ENCODE data around the gene EXOC6. TPM values are rescaled to one million over a fixed set of nuclear protein-coding genes. Genes with fewer than 3 reads are reported as not detected.
"Not testable (repeated sequence)": the region's sequence is repeated elsewhere in the genome, so short reads cannot be mapped to it uniquely, and the experiment has no call there.

Gene EXOC6
- total RNA-seq, 3 donors from 2014 or later: 7.0 to 26.1 (median 16.1) TPM

GRCh38 chr10:92901819-92902251 is 53.5 kb downstream of the EXOC6 start:
- Histone ChIP-seq H3K27ac (no peak overlapping the region), H3K27me3 (no peaks in the 10 kb centered on the region), H3K9me3 (no peaks in the 10 kb centered on the region), H3K36me3 (no peaks in the 10 kb centered on the region), H3K4me3 (no peak overlapping the region), H3K4me1 (no peaks in the 10 kb centered on the region)
- intact Hi-C loops (cut with DNase I; ENCODE audit: low total_unique reads): no loop called here
- TF ChIP-seq POLR2A (IDR thresholded peaks at IDR 0.05): no peak
- no peak for TF ChIP-seq CTCF (IDR thresholded peaks at IDR 0.05)
- TF ChIP-seq POLR2AphosphoS5 (IDR thresholded peaks at IDR 0.05): no peak
- DNase-seq (ENCODE audit: low spot score in 2 of 2): no peak

- Histone ChIP-seq H3K27ac (no peak overlapping the region), H3K4me1 (no peaks in the 10 kb centered on the region), H3K4me3 (no peak overlapping the region), H3K27me3 (no peaks in the 10 kb centered on the region), H3K9me3 (no peaks in the 10 kb centered on the region), H3K36me3 (no peaks in the 10 kb centered on the region)
- intact Hi-C loops (cut with DNase I; ENCODE audit: low total_unique reads): no loop called here
- TF ChIP-seq POLR2AphosphoS5 (IDR thresholded peaks at IDR 0.05) (no peak), POLR2A (IDR thresholded peaks at IDR 0.05) (no peak), CTCF (IDR thresholded peaks at IDR 0.05) (no peak)
- no peak for DNase-seq (ENCODE audit: low spot score in 2 of 2)
These were observed 55.3 kb downstream of the EXOC6 start for GRCh38 chr10:92903633-92904032.

- Histone ChIP-seq H3K4me3 (no peak overlapping the region), H3K9me3 (no peaks in the 10 kb centered on the region), H3K27ac (no peak overlapping the region), H3K36me3 (no peaks in the 10 kb centered on the region), H3K4me1 (no peaks in the 10 kb centered on the region), H3K27me3 (no peaks in the 10 kb centered on the region)
- TF ChIP-seq POLR2A (IDR thresholded peaks at IDR 0.05): no peak
- TF ChIP-seq POLR2AphosphoS5 (IDR thresholded peaks at IDR 0.05): no peak
- TF ChIP-seq CTCF (IDR thresholded peaks at IDR 0.05): no peak
- no peak for DNase-seq (ENCODE audit: low spot score in 2 of 2)
- intact Hi-C loops (cut with DNase I; ENCODE audit: low total_unique reads): no loop called here
These were observed 59.0 kb downstream of the EXOC6 start for GRCh38 chr10:92907280-92907679.

- H3K4me3 ChIP-seq; H3K4me1 ChIP-seq; intact Hi-C loops (cut with DNase I; ENCODE audit: low total_unique reads); H3K9me3 ChIP-seq; DNase-seq (ENCODE audit: low spot score in 2 of 2); H3K27ac ChIP-seq; H3K27me3 ChIP-seq; H3K36me3 ChIP-seq: not testable (repeated sequence)
These were observed 64.3 kb downstream of the EXOC6 start for GRCh38 chr10:92912631-92913030.

- H3K27ac ChIP-seq: no peak overlapping the region
- H3K9me3 ChIP-seq: no peaks in the 10 kb centered on the region
- no peak overlapping the region for H3K4me3 ChIP-seq
- H3K4me1 ChIP-seq: no peaks in the 10 kb centered on the region
- H3K36me3 ChIP-seq: no peaks in the 10 kb centered on the region
- no peaks in the 10 kb centered on the region for H3K27me3 ChIP-seq
- intact Hi-C loops (cut with DNase I; ENCODE audit: low total_unique reads): no loop called here
- no peak for DNase-seq (ENCODE audit: low spot score in 2 of 2)
- TF ChIP-seq POLR2A (IDR thresholded peaks at IDR 0.05) (no peak), CTCF (IDR thresholded peaks at IDR 0.05) (no peak), POLR2AphosphoS5 (IDR thresholded peaks at IDR 0.05) (no peak)
These were observed 65.7 kb downstream of the EXOC6 start for GRCh38 chr10:92913973-92914372.

Measured in breast epithelium (tissue), 4 donors.